ENCODE results near the gene SLC25A47.

DNA sequence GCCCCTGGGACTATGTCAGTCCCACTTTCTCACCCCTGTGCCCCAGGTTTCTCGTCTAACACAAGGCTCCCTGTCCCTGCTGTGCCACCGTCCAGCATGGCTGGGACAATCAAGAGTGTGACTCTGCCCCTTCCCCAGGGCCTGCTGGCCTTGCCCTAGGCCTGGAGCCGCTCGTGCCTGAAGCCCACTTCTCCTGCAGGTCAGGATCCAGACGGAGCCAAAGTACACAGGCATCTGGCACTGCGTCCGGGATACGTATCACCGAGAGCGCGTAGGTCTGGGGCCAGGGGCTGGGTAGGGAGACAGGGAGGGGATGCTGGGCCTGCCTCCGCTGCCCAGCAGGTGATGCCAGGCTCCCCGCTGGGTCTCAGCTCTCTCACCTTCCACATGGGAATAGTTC, 2.8 kb downstream of the SLC25A47 start:
- TF ChIP-seq, protein P1, sequence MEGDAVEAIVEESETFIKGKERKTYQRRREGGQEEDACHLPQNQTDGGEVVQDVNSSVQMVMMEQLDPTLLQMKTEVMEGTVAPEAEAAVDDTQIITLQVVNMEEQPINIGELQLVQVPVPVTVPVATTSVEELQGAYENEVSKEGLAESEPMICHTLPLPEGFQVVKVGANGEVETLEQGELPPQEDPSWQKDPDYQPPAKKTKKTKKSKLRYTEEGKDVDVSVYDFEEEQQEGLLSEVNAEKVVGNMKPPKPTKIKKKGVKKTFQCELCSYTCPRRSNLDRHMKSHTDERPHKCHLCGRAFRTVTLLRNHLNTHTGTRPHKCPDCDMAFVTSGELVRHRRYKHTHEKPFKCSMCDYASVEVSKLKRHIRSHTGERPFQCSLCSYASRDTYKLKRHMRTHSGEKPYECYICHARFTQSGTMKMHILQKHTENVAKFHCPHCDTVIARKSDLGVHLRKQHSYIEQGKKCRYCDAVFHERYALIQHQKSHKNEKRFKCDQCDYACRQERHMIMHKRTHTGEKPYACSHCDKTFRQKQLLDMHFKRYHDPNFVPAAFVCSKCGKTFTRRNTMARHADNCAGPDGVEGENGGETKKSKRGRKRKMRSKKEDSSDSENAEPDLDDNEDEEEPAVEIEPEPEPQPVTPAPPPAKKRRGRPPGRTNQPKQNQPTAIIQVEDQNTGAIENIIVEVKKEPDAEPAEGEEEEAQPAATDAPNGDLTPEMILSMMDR (conservative IDR thresholded peaks at IDR 0.05; ENCODE audit: low read depth, low read length) = no peak
- TF ChIP-seq POLR2A (IDR thresholded peaks at IDR 0.05; ENCODE audit: low read depth, low read length) = no peak
- no peak for TF ChIP-seq RAD21 (IDR thresholded peaks at IDR 0.05; ENCODE audit: low read length)
- no peak for TF ChIP-seq MXI1 (IDR thresholded peaks at IDR 0.05; ENCODE audit: borderline replicate concordance, low read depth, low read length)
- TF ChIP-seq CEBPB (IDR thresholded peaks at IDR 0.05; ENCODE audit: low read depth, low read length) = no peak
- no peak for TF ChIP-seq CHD1 (IDR thresholded peaks at IDR 0.05; ENCODE audit: low read depth, low read length)
- TF ChIP-seq, protein P2, sequence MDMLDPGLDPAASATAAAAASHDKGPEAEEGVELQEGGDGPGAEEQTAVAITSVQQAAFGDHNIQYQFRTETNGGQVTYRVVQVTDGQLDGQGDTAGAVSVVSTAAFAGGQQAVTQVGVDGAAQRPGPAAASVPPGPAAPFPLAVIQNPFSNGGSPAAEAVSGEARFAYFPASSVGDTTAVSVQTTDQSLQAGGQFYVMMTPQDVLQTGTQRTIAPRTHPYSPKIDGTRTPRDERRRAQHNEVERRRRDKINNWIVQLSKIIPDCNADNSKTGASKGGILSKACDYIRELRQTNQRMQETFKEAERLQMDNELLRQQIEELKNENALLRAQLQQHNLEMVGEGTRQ (IDR thresholded peaks at IDR 0.05; ENCODE audit: low read depth, low read length) = no peak
- TF ChIP-seq RFX5 (IDR thresholded peaks at IDR 0.05; ENCODE audit: low read depth, low read length) = no peak
- TF ChIP-seq SMC3 (IDR thresholded peaks at IDR 0.05; ENCODE audit: low read depth, low read length) = no peak
- TF ChIP-seq RCOR1 (IDR thresholded peaks at IDR 0.05; ENCODE audit: insufficient replicate concordance, low read length) = no peak
- TF ChIP-seq FOS (IDR thresholded peaks at IDR 0.05; ENCODE audit: low read depth, low read length) = no peak
- TF ChIP-seq BHLHE40 (IDR thresholded peaks at IDR 0.05; ENCODE audit: low read depth, low read length) = no peak
- TF ChIP-seq MAZ (IDR thresholded peaks at IDR 0.05; ENCODE audit: borderline replicate concordance, low read depth, low read length) = no peak
